Keratinocyte (primary cell): ENCODE results near the gene ASIC1. TPM values are rescaled to one million over a fixed set of nuclear protein-coding genes. Genes with fewer than 3 reads are reported as not detected.

Experiments used
- DNase-seq: peaks from one replicate; pipeline ENCODE4 v3.0.0-alpha.2; 2011; ENCODE audit warnings: low read depth, missing footprints, low spot score
- FAIRE-seq: peaks from 2 replicates; lab custom pipeline; 2011; peaks lifted over from hg19 to GRCh38; lab: Jason Lieb, UNC
- H2AFZ ChIP-seq: 2 replicates; pipeline ENCODE4 v1.6.0; 2012; ENCODE audit warnings: low read length, control low read depth, inconsistent platforms; ENCODE audit not compliant: control insufficient read depth
- H3K27ac ChIP-seq: 2 replicates; pipeline ENCODE4 v1.5.1; 2011; ENCODE audit warnings: low read length; ENCODE audit not compliant: control insufficient read depth, insufficient read depth
- H3K27me3 ChIP-seq: 3 replicates; pipeline ENCODE4 v1.6.0; 2011; ENCODE audit warnings: low read length; ENCODE audit not compliant: control insufficient read depth, insufficient read depth; ENCODE audit errors: extremely low read depth
- H3K36me3 ChIP-seq, 2 experiments: 2 replicates in 1 of 2; 3 replicates in 1 of 2; pipeline ENCODE4 v1.5.1; 2011; ENCODE audit warnings: low read length in 2 of 2, mild to moderate bottlenecking in 1 of 2; ENCODE audit not compliant: control insufficient read depth in 2 of 2, insufficient read depth in 2 of 2; ENCODE audit errors: extremely low read depth in 1 of 2
- H3K4me1 ChIP-seq: 3 replicates; pipeline ENCODE4 v1.5.1; 2011; ENCODE audit warnings: low read length; ENCODE audit not compliant: control insufficient read depth, insufficient read depth; ENCODE audit errors: extremely low read depth
- H3K4me2 ChIP-seq: 3 replicates; pipeline ENCODE4 v1.6.0; 2011; ENCODE audit warnings: low read depth, low read length; ENCODE audit not compliant: control insufficient read depth, insufficient read depth; ENCODE audit errors: extremely low read depth
- H3K4me3 ChIP-seq, 3 experiments: fragments of 200-600 bp in 1 of 3; sonication (generic) in 1 of 3; 2 replicates in 2 of 3; 3 replicates in 1 of 3; pipeline ENCODE4 v1.5.1; 2011 to 2016; ENCODE audit warnings: low read length in 3 of 3, mild to moderate bottlenecking in 3 of 3, control low read depth in 2 of 3, inconsistent platforms in 1 of 3, low read depth in 1 of 3, mixed read lengths in 1 of 3, mixed run types in 1 of 3, moderate library complexity in 1 of 3; ENCODE audit not compliant: control insufficient read depth in 2 of 3, insufficient read depth in 2 of 3; ENCODE audit errors: extremely low read depth in 1 of 3
- H3K79me2 ChIP-seq: 2 replicates; pipeline ENCODE4 v1.6.0; 2012; ENCODE audit warnings: low read length; ENCODE audit not compliant: control insufficient read depth, insufficient read depth
- H3K9ac ChIP-seq: 3 replicates; pipeline ENCODE4 v1.6.0; 2011; ENCODE audit warnings: low read length; ENCODE audit not compliant: control insufficient read depth, insufficient read depth; ENCODE audit errors: extremely low read depth
- H3K9me1 ChIP-seq: 3 replicates; pipeline ENCODE4 v1.6.0; 2011; ENCODE audit warnings: low read length; ENCODE audit not compliant: control insufficient read depth, insufficient read depth; ENCODE audit errors: extremely low read depth
- H3K9me3 ChIP-seq: 2 replicates; pipeline ENCODE4 v1.5.1; 2012; ENCODE audit warnings: low read depth, low read length; ENCODE audit not compliant: control insufficient read depth
- H4K20me1 ChIP-seq: 3 replicates; pipeline ENCODE4 v1.6.0; 2011; ENCODE audit warnings: low read length; ENCODE audit not compliant: control insufficient read depth, insufficient read depth; ENCODE audit errors: extremely low read depth
- EZH2 ChIP-seq: IDR thresholded peaks from one replicate; pipeline ENCODE4 v1.6.1; 2012; ENCODE audit warnings: inconsistent platforms, mild to moderate bottlenecking, low read length, moderate library complexity
- dilution Hi-C: fragments of 300-500 bp; cut with MboI; formaldehyde crosslinking; loops from one replicate; pipeline ENCODE4 v1.7.0; 2020; ENCODE audit warnings: low sequenced_read_pairs; ENCODE audit not compliant: extremely low pct_ligation_motif_present
- polyA plus RNA-seq, 5 experiments: library from polyadenylated mRNA; depleted of rRNA in 3 of 5; stranded (reverse) in 3 of 5; stranded (forward) in 1 of 5; unstranded in 1 of 5; fragments of >200 nt; gene quantifications; 1 replicate in 1 of 5; 2 replicates in 3 of 5; 3 replicates in 1 of 5; pipeline versions ENCODE4 v1.2.1 to v1.2.3, GENCODE V29; 2011 to 2012; ENCODE audit warnings: missing spikeins in 2 of 5, low read depth in 1 of 5, low replicate concordance in 1 of 5
- TF ChIP-seq, protein P1 (sequence below), 3 experiments: IDR thresholded peaks in 1 of 3; conservative IDR thresholded peaks in 1 of 3; optimal IDR thresholded peaks in 1 of 3; 2 replicates in 2 of 3; 3 replicates in 1 of 3; pipeline versions ENCODE3 to v1.5.1; 2011; ENCODE audit warnings: low read length in 3 of 3, mild to moderate bottlenecking in 3 of 3, moderate library complexity in 2 of 3, control low read depth in 1 of 3, inconsistent platforms in 1 of 3; ENCODE audit not compliant: insufficient read depth in 2 of 3; ENCODE audit errors: extremely low read depth in 1 of 3

ASIC1 gene
- polyA plus RNA-seq, 1 donor (not counting 4 experiments of a cell fraction or from before 2014, with no cell fraction given), result 5.7 TPM

DNA sequence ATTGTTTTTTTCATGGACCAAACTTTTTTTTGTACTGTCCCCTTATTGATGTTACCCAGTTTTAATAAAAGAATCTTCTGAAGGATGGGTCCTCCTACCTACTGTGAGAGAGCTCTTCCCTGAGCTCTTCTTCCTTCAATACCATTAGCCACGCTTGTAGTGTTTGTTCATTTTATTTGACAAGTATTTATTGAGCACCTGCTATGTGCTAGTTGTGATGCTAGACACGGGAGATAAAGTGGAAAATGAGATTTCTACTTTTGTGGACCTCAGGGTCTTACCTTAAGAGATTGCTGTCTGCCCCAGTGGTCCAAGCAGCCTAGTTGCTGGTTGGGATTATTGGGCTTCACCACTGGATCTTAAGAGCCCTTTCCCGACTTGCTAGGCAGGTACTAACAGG lies 43.2 kb downstream of the ASIC1 start:
- dilution Hi-C loops, result no loop called here
- no peak for DNase-seq
- no peak overlapping the region for H3K27ac ChIP-seq
- H3K9me3 ChIP-seq, result no peaks in the 10 kb centered on the region
- peaks cover 18% of the 10 kb centered on the region for H3K4me1 ChIP-seq
- no peak for TF ChIP-seq EZH2
- TF ChIP-seq, protein P1, sequence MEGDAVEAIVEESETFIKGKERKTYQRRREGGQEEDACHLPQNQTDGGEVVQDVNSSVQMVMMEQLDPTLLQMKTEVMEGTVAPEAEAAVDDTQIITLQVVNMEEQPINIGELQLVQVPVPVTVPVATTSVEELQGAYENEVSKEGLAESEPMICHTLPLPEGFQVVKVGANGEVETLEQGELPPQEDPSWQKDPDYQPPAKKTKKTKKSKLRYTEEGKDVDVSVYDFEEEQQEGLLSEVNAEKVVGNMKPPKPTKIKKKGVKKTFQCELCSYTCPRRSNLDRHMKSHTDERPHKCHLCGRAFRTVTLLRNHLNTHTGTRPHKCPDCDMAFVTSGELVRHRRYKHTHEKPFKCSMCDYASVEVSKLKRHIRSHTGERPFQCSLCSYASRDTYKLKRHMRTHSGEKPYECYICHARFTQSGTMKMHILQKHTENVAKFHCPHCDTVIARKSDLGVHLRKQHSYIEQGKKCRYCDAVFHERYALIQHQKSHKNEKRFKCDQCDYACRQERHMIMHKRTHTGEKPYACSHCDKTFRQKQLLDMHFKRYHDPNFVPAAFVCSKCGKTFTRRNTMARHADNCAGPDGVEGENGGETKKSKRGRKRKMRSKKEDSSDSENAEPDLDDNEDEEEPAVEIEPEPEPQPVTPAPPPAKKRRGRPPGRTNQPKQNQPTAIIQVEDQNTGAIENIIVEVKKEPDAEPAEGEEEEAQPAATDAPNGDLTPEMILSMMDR (optimal IDR thresholded peaks at IDR 0.05 in 1 of 3, IDR thresholded peaks at IDR 0.05 in 1 of 3, conservative IDR thresholded peaks at IDR 0.05 in 1 of 3; ENCODE audit: extremely low read depth in 1 of 3, insufficient read depth in 2 of 3, low read length in 3 of 3), result no peak
- no peak overlapping the region for H3K4me2 ChIP-seq
- H4K20me1 ChIP-seq, result no peaks in the 10 kb centered on the region
- peaks cover 34 to 45% of the 10 kb centered on the region in 2 experiments for H3K36me3 ChIP-seq
- no peaks in the 10 kb centered on the region for H3K9me1 ChIP-seq
- no peaks in the 10 kb centered on the region for H3K79me2 ChIP-seq
- H3K4me3 ChIP-seq, result no peak overlapping the region
- H3K9ac ChIP-seq, result no peak overlapping the region
- FAIRE-seq, result no peak
- H3K27me3 ChIP-seq, result no peaks in the 10 kb centered on the region
- no peak overlapping the region for H2AFZ ChIP-seq

DNA sequence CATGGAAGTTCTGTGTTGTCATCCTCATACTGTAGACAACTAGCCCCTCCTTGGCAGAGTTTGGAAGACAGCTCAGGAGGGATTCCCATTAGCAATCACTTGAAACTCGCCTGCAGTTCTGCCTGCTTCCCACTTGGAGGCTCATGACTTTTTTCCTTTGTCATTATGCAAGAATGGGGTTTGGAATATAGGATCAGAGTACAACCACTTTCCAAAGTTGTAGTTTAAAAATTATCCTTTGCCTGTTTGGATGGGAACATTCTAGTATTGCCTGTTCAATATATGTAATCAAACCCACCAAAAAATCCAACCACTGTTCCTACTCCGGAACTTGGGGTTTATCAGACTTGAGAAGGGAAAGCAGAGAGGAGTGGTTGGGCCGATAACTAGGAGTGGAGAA lies 44.3 kb downstream of the ASIC1 start:
- dilution Hi-C loops, result no loop called here
- DNase-seq (no peak), FAIRE-seq (no peak)

More for the DNA sequence above, 44.3 kb downstream of the ASIC1 start:
- Histone ChIP-seq H3K36me3 (peaks cover 23 to 34% of the 10 kb centered on the region in 2 experiments), H3K79me2 (no peaks in the 10 kb centered on the region), H3K4me2 (no peak overlapping the region), H3K4me1 (peaks cover 18% of the 10 kb centered on the region), H3K27me3 (no peaks in the 10 kb centered on the region), H3K9me3 (no peaks in the 10 kb centered on the region), H3K9ac (no peak overlapping the region), H3K4me3 (no peak overlapping the region), H3K9me1 (no peaks in the 10 kb centered on the region), H2AFZ (no peak overlapping the region), H3K27ac (no peak overlapping the region), H4K20me1 (no peaks in the 10 kb centered on the region)
- no peak for TF ChIP-seq EZH2
- TF ChIP-seq, protein P1 (optimal IDR thresholded peaks at IDR 0.05 in 1 of 3, IDR thresholded peaks at IDR 0.05 in 1 of 3, conservative IDR thresholded peaks at IDR 0.05 in 1 of 3; ENCODE audit: extremely low read depth in 1 of 3, insufficient read depth in 2 of 3, low read length in 3 of 3), result peak; percentile 33 to 47 (median 47)
